Mesothelial cell of epicardium (in vitro differentiated cells): ENCODE measurements around the gene LMF1. TPM values are rescaled to one million over a fixed set of nuclear protein-coding genes. Genes with fewer than 3 reads are reported as not detected.

Experiments
- DNase-seq, 2 experiments: peaks; one replicate each; pipeline ENCODE4 v3.0.0; 2021; ENCODE audit warnings: low spot score in 2 of 2; ENCODE audit not compliant: unreplicated experiment in 2 of 2
- H3K27ac Mint-ChIP-seq: 2 replicates; pipeline ENCODE4 v1.8.0; 2021; ENCODE audit warnings: mixed read lengths
- H3K27me3 Mint-ChIP-seq: 2 replicates; pipeline ENCODE4 v1.8.0; 2021; ENCODE audit warnings: low read depth, mixed read lengths
- H3K36me3 Mint-ChIP-seq: 2 replicates; pipeline ENCODE4 v1.8.0; 2021; ENCODE audit warnings: mixed read lengths
- H3K4me1 Mint-ChIP-seq: 2 replicates; pipeline ENCODE4 v1.8.0; 2021; ENCODE audit warnings: mixed read lengths
- H3K4me3 Mint-ChIP-seq: 2 replicates; pipeline ENCODE4 v1.8.0; 2021; ENCODE audit warnings: mild to moderate bottlenecking, moderate library complexity, mixed read lengths
- H3K9me3 Mint-ChIP-seq: 2 replicates; pipeline ENCODE4 v1.8.0; 2021; ENCODE audit warnings: mixed read lengths
- CTCF ChIP-seq: fragments of 200-600 bp; sonication (generic); IDR thresholded peaks from one replicate; pipeline ENCODE4 v1.5.0; 2021; ENCODE audit warnings: antibody characterized with exemption; ENCODE audit not compliant: unreplicated experiment
- total RNA-seq: library from RNA; stranded (reverse); gene quantifications from 3 replicates; pipeline ENCODE4 v1.2.1, GENCODE V29; 2021

Gene LMF1
- total RNA-seq, 1 donor from 2014 or later: 37.4 TPM

DNA sequence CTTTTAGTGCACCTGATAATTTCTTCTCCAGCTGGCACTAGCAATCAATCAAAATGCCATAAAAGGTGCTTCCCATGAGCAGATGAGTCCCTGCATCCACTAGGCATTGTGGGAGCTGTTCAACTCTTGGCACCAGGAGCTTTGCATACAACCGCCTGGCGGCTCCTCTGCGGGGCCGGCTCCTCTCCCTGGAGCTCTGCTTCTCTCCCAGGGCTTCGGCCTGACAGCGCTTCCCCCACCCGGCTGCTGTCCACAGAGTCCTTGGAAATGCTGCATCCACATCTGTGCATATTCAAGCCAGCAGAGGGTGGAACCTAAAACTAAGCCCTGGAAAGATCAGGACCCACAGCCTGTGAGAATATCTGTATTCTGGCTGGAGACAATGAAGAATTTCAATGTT, 62.9 kb downstream of the LMF1 start:
- H3K27me3 Mint-ChIP-seq: no peaks in the 10 kb centered on the region

GRCh38 chr16:907361-907760, 63.4 kb downstream of the LMF1 start:
- Mint-ChIP-seq H3K27ac (no peak overlapping the region), H3K4me3 (no peak overlapping the region), H3K4me1 (no peaks in the 10 kb centered on the region), H3K9me3 (peaks cover 12% of the 10 kb centered on the region), H3K27me3 (no peaks in the 10 kb centered on the region), H3K36me3 (peaks cover 40% of the 10 kb centered on the region)
- no peak for TF ChIP-seq CTCF
- DNase-seq: no peak

More for the DNA sequence above, 62.9 kb downstream of the LMF1 start:
- no peaks in the 10 kb centered on the region for H3K4me1 Mint-ChIP-seq
- no peak for DNase-seq
- H3K36me3 Mint-ChIP-seq: peaks cover 40% of the 10 kb centered on the region
- H3K27ac Mint-ChIP-seq: no peak overlapping the region
- peaks cover 12% of the 10 kb centered on the region for H3K9me3 Mint-ChIP-seq
- H3K4me3 Mint-ChIP-seq: no peak overlapping the region
- no peak for TF ChIP-seq CTCF

DNA sequence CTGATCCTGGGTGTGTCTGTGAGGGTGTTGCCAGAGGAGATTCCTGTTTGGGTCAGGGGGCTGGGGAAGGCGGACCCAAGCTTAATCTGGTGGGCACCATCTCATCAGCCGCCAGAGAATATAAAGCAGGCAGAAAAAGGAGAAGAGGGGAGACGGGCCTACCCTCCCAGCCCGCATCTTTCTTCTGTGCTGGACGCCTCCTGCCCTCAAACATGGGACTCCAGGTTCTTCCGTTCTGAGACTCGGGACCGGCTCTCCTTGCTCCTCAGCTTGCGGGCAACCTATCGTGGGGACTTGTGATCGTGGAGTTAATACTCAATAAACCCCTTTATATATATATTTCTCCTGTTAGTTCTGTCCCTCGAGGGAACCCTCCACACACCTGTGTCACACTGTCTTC, 64.5 kb downstream of the LMF1 start:
- Mint-ChIP-seq H3K27me3 (no peaks in the 10 kb centered on the region), H3K36me3 (peaks cover 40% of the 10 kb centered on the region), H3K4me1 (no peaks in the 10 kb centered on the region), H3K27ac (no peak overlapping the region), H3K9me3 (peaks cover 12% of the 10 kb centered on the region), H3K4me3 (no peak overlapping the region)
- no peak for DNase-seq
- no peak for TF ChIP-seq CTCF

- no peak for TF ChIP-seq CTCF
- peaks cover 12% of the 10 kb centered on the region for H3K9me3 Mint-ChIP-seq
- H3K36me3 Mint-ChIP-seq: peaks cover 22% of the 10 kb centered on the region
- H3K27me3 Mint-ChIP-seq: no peaks in the 10 kb centered on the region
- no peaks in the 10 kb centered on the region for H3K4me1 Mint-ChIP-seq
- no peak for DNase-seq
- no peak overlapping the region for H3K4me3 Mint-ChIP-seq
- H3K27ac Mint-ChIP-seq: no peak overlapping the region
Measured at GRCh38 chr16:901715-902601, 68.8 kb downstream of the LMF1 start.

GRCh38 chr16:901149-901548, 69.6 kb downstream of the LMF1 start:
- DNase-seq: no peak
- Mint-ChIP-seq H3K36me3 (peaks cover 14% of the 10 kb centered on the region), H3K27ac (no peak overlapping the region), H3K4me1 (no peaks in the 10 kb centered on the region), H3K4me3 (no peak overlapping the region), H3K27me3 (no peaks in the 10 kb centered on the region), H3K9me3 (peaks cover 6% of the 10 kb centered on the region)
- TF ChIP-seq CTCF: no peak
